ENCODE measurements around the gene SOX4. TPM values are rescaled to one million over a fixed set of nuclear protein-coding genes. Genes with fewer than 3 reads are reported as not detected.
"Not testable (repeated sequence)": the region's sequence is repeated elsewhere in the genome, so short reads cannot be mapped to it uniquely, and the experiment has no call there.

The SOX4 gene
- 121 and 127 TPM in 2 replicates for total RNA-seq
- 18.5 and 20.4 TPM in 2 replicates for polyA plus RNA-seq
- polyA plus RNA-seq (2011; cell fraction: cytosol; rRNA removed) = 17.6 and 22.6 TPM in 2 replicates
- polyA plus RNA-seq (2011; cell fraction: nucleus; rRNA removed) = 35.2 and 46.7 TPM in 2 replicates
- 66.1 and 81.9 TPM in 2 replicates for polyA plus RNA-seq (2012)
- polyA minus RNA-seq = 43.4 and 49.9 TPM in 2 replicates
- polyA minus RNA-seq (2011; cell fraction: cytosol; rRNA and poly(A)+ RNA removed) = 4.7 TPM
- polyA minus RNA-seq (2011; cell fraction: nucleus; rRNA and poly(A)+ RNA removed) = 54.9 and 59.8 TPM in 2 replicates
- percentile 99 among the genes with signal in this experiment for Bru-seq, nascent RNA
- BruChase-seq, experiment 1, labeled RNA remaining after a 6-hour chase = percentile 99 among the genes with signal in this experiment
- percentile 100 among the genes with signal in this experiment for BruChase-seq, experiment 2, labeled RNA remaining after a 2-hour chase
- long read RNA-seq, full-length matches to known transcripts = 817 of 817 reads
- long read RNA-seq, partial matches to known transcripts = 0 of 817 reads
- long read RNA-seq, other reads (novel, unspliced or antisense) = 0 of 817 reads

DNA sequence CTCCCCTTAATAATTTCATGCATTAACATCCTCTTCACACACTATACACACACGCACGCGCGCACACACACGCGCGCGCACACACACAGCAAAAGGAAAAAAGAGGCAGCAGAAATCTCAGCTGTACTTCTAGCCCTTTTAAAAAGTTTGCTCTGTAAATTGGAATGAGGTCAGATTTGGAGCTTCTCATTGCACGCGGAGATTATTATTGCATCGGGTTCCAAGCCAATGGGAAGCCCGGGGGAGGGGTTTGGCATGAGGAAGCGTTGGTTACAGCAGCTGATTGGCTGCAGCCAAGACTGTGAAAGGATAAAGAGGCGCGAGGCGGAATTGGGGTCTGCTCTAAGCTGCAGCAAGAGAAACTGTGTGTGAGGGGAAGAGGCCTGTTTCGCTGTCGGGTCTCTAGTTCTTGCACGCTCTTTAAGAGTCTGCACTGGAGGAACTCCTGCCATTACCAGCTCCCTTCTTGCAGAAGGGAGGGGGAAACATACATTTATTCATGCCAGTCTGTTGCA is at the start of gene SOX4:
Gene SOX4 (plus strand): TSS at position 340 of the 515 bp plus-strand sequence. CDS start 784 bp downstream, outside the sequence.
- no peaks in the 10 kb centered on the region for H3K9me1 ChIP-seq (replicated peaks; ENCODE audit: control insufficient read depth, extremely low read depth, insufficient read depth, low read length)
- peak within 1 kb of the TSS; percentile 88 for H3K4me2 ChIP-seq (ENCODE audit: insufficient read depth, low read length)
- dilution Hi-C loops (cut with MboI; ENCODE audit: extremely low pct_ligation_motif_present, low sequenced_read_pairs) (no loop called here), intact Hi-C loops (cut with micrococcal nuclease) (loop anchor here (1.0 to 10.0 kb wide), 8 partner anchors 393 to 1235 kb away; no protein-coding TSS in a partner anchor)
- no peaks in the 10 kb centered on the region for H3K9me3 ChIP-seq (replicated peaks; ENCODE audit: control insufficient read depth, insufficient read depth, low read length)
- peak; percentile 99 for DNase-seq (ENCODE audit: low read depth, low spot score)
- H2AFZ ChIP-seq (ENCODE audit: low read depth, low read length) = peak within 1 kb of the TSS; percentile 28
- peak within 1 kb of the TSS; percentile 85 to 98 (median 96) for H3K4me3 ChIP-seq (replicated peaks in 1 of 3; ENCODE audit: insufficient read depth in 1 of 3, low read depth in 1 of 3, low read length in 3 of 3)
- peaks cover 48% of the 10 kb centered on the region for H3K79me2 ChIP-seq (ENCODE audit: control insufficient read depth, insufficient read depth, low read length)
- peaks cover 7% of the 10 kb centered on the region for H4K20me1 ChIP-seq (replicated peaks; ENCODE audit: control insufficient read depth, extremely low read depth, insufficient read depth, low read length)
- H3K27me3 ChIP-seq (ENCODE audit: control insufficient read depth in 2 of 2, insufficient read depth in 2 of 2, low read length in 2 of 2) = no peaks in the 10 kb centered on the region
- peak within 1 kb of the TSS; percentile 98 for H3K9ac ChIP-seq (replicated peaks; ENCODE audit: extremely low read depth, insufficient read depth, low read length)
- peaks cover 14% of the 10 kb centered on the region for H3K4me1 ChIP-seq (ENCODE audit: control insufficient read depth, extremely low read depth, insufficient read depth, low read length)
- POLR2A ChIA-PET = interaction anchor here (0.6 to 2.8 kb wide), 66 partner anchors 8 to 1854 kb away, joined by 3 to 47 read pairs (median 5); no protein-coding TSS in a partner anchor
- H3K27ac ChIP-seq (ENCODE audit: insufficient read depth, low read depth, low read length) = peak within 1 kb of the TSS; percentile 94
- CTCF ChIA-PET = interaction anchor here (0.7 to 9.6 kb wide), 21 partner anchors 8 to 1821 kb away, joined by 3 to 222 read pairs (median 3); no protein-coding TSS in a partner anchor
- peaks cover 2 to 8% of the 10 kb centered on the region in 2 experiments for H3K36me3 ChIP-seq (ENCODE audit: control insufficient read depth in 2 of 2, extremely low read depth in 1 of 2, insufficient read depth in 2 of 2, low read length in 2 of 2)
- BruUV-seq (replicated peaks) = no TSS peak
- peak; percentile 90 for FAIRE-seq
- peak; percentile 100 for TF ChIP-seq POLR2A (IDR thresholded peaks at IDR 0.05; ENCODE audit: low read depth, low read length)
- peak; percentile 58 for TF ChIP-seq JUN (IDR thresholded peaks at IDR 0.05; ENCODE audit: borderline replicate concordance, insufficient read depth, insufficient read length, low read depth)
- TF ChIP-seq POLR2AphosphoS5 (IDR thresholded peaks at IDR 0.05; ENCODE audit: insufficient read depth, low read depth, low read length) = peak; percentile 100
- TF ChIP-seq, protein P1, sequence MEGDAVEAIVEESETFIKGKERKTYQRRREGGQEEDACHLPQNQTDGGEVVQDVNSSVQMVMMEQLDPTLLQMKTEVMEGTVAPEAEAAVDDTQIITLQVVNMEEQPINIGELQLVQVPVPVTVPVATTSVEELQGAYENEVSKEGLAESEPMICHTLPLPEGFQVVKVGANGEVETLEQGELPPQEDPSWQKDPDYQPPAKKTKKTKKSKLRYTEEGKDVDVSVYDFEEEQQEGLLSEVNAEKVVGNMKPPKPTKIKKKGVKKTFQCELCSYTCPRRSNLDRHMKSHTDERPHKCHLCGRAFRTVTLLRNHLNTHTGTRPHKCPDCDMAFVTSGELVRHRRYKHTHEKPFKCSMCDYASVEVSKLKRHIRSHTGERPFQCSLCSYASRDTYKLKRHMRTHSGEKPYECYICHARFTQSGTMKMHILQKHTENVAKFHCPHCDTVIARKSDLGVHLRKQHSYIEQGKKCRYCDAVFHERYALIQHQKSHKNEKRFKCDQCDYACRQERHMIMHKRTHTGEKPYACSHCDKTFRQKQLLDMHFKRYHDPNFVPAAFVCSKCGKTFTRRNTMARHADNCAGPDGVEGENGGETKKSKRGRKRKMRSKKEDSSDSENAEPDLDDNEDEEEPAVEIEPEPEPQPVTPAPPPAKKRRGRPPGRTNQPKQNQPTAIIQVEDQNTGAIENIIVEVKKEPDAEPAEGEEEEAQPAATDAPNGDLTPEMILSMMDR (IDR thresholded peaks at IDR 0.05; ENCODE audit: extremely low read depth in 1 of 2, insufficient read depth in 1 of 2, low read depth in 1 of 2, low read length in 2 of 2) = no peak

GRCh38 chr6:21552286-21552685 is 41.3 kb upstream of the SOX4 start:
- H3K9ac ChIP-seq (replicated peaks; ENCODE audit: extremely low read depth, insufficient read depth, low read length); H3K79me2 ChIP-seq (ENCODE audit: control insufficient read depth, insufficient read depth, low read length); FAIRE-seq; BruUV-seq (replicated peaks); H3K27ac ChIP-seq (ENCODE audit: insufficient read depth, low read depth, low read length); CTCF ChIA-PET; H3K4me1 ChIP-seq (ENCODE audit: control insufficient read depth, extremely low read depth, insufficient read depth, low read length); H3K9me3 ChIP-seq (replicated peaks; ENCODE audit: control insufficient read depth, insufficient read depth, low read length); H3K9me1 ChIP-seq (replicated peaks; ENCODE audit: control insufficient read depth, extremely low read depth, insufficient read depth, low read length); POLR2A ChIA-PET; intact Hi-C loops (cut with micrococcal nuclease); dilution Hi-C loops (cut with MboI; ENCODE audit: extremely low pct_ligation_motif_present, low sequenced_read_pairs); H3K4me3 ChIP-seq (replicated peaks in 1 of 3; ENCODE audit: insufficient read depth in 1 of 3, low read depth in 1 of 3, low read length in 3 of 3); H4K20me1 ChIP-seq (replicated peaks; ENCODE audit: control insufficient read depth, extremely low read depth, insufficient read depth, low read length); H3K27me3 ChIP-seq (ENCODE audit: control insufficient read depth in 2 of 2, insufficient read depth in 2 of 2, low read length in 2 of 2); H3K4me2 ChIP-seq (ENCODE audit: insufficient read depth, low read length); DNase-seq (ENCODE audit: low read depth, low spot score); H3K36me3 ChIP-seq (ENCODE audit: control insufficient read depth in 2 of 2, extremely low read depth in 1 of 2, insufficient read depth in 2 of 2, low read length in 2 of 2); H2AFZ ChIP-seq (ENCODE audit: low read depth, low read length): not testable (repeated sequence)

Data from endothelial cell of umbilical vein (primary cell).